AG04449 (cell line): ENCODE results near the gene PDE3A.

Experiments
- CTCF ChIA-PET: fragments of 350-600 bp; formaldehyde crosslinking; extraction: SDS; loops from one replicate; lab custom pipeline; 2021; ENCODE audit warnings: antibody characterized with exemption; lab: Yijun Ruan, JAX
- POLR2A ChIA-PET: fragments of 400-600, 350-600 bp; formaldehyde crosslinking; extraction: SDS; loops from one replicate; lab custom pipeline; 2020; ENCODE audit warnings: antibody characterized with exemption, inconsistent platforms; lab: Yijun Ruan, JAX
- DNase-seq: peaks from one replicate; pipeline ENCODE4 v3.0.0-alpha.2; 2010; ENCODE audit warnings: low read depth, low spot score
- H3K4me3 ChIP-seq: 2 replicates; pipeline ENCODE4 v1.5.1; 2011; ENCODE audit warnings: low read depth, mild to moderate bottlenecking, control low read depth, low read length
- TF ChIP-seq, protein P1 (sequence below): IDR thresholded peaks from one replicate; pipeline ENCODE4 v1.5.1; 2011; ENCODE audit warnings: mild to moderate bottlenecking, moderate library complexity, low read length, control low read depth, inconsistent platforms; ENCODE audit not compliant: insufficient read depth; ENCODE audit errors: missing control alignments

PDE3A gene

DNA sequence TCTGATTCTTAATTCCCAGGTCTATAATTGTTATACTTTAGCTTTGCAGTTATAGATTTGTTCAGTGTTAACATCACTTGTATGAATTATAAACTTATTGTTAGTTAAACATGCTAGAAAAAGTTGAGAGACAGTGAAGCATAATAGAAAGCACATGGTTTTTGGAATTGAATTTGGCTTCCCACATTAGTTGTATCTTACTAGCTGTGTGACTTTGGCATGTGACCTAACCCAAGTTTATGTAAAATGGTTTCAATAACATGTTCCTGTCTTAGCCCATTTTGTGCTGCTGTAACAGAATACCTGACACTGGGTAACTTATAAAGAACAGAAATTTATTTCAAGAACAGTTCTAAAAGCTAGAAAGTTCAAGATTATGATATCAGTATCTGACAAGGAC lies 146.3 kb downstream of the PDE3A start:
- CTCF ChIA-PET = no interaction called here
- DNase-seq = no peak
- TF ChIP-seq, protein P1, sequence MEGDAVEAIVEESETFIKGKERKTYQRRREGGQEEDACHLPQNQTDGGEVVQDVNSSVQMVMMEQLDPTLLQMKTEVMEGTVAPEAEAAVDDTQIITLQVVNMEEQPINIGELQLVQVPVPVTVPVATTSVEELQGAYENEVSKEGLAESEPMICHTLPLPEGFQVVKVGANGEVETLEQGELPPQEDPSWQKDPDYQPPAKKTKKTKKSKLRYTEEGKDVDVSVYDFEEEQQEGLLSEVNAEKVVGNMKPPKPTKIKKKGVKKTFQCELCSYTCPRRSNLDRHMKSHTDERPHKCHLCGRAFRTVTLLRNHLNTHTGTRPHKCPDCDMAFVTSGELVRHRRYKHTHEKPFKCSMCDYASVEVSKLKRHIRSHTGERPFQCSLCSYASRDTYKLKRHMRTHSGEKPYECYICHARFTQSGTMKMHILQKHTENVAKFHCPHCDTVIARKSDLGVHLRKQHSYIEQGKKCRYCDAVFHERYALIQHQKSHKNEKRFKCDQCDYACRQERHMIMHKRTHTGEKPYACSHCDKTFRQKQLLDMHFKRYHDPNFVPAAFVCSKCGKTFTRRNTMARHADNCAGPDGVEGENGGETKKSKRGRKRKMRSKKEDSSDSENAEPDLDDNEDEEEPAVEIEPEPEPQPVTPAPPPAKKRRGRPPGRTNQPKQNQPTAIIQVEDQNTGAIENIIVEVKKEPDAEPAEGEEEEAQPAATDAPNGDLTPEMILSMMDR = no peak
- no peak overlapping the region for H3K4me3 ChIP-seq
- POLR2A ChIA-PET = no interaction called here

DNA sequence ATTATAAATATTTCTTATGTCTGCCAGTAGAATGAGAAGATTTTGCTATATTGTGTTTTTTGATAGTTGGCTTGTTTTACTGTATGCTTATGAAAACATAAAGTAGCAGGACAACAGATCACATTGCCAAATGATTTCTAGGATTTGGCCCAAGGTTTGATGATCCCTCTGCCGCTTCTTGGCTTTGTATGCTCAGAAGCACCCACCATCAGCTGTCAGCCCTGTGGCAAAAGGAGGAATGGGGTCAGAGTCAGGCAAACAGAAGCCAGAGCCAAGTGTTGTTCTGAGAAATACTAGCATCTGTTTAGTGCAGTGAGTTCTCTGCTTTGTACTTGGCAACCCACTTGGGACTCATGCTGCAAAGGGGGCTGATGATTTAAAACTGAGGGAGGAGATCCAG lies 152.2 kb downstream of the PDE3A start:
- no peak overlapping the region for H3K4me3 ChIP-seq

DNA sequence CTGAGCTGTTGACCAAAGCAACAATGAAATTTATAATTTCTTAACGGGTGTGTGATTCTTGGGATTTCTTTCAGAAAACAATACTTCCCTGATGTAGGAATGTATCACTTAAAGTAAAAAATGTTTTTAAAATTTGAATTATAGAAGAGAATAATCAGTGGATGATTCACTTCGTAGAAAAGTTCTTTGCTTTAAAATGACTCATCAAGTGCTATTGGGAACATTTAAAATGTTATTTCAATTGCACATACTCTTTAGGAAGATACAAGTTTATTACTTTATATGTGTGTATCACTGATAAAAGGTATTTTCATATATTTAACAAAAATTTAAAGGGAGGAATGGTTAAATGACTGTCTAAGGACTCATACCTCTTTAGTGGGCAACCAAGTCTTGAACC lies 155.3 kb downstream of the PDE3A start:
- TF ChIP-seq, protein P1 = no peak
- ChIA-PET POLR2A (no interaction called here), CTCF (interaction anchor here (1.0 to 1.9 kb wide), 3 partner anchors 16 to 78 kb away, joined by 3 to 5 read pairs (median 3); no protein-coding TSS in a partner anchor)
- no peak overlapping the region for H3K4me3 ChIP-seq
- DNase-seq = no peak

More for the DNA sequence above, 152.2 kb downstream of the PDE3A start:
- POLR2A ChIA-PET = no interaction called here
- TF ChIP-seq, protein P1 = no peak
- DNase-seq = no peak
- CTCF ChIA-PET = interaction anchor here (0.8 kb wide), 1 partner anchor 56 kb away, joined by 3 read pairs; no protein-coding TSS in a partner anchor

DNA sequence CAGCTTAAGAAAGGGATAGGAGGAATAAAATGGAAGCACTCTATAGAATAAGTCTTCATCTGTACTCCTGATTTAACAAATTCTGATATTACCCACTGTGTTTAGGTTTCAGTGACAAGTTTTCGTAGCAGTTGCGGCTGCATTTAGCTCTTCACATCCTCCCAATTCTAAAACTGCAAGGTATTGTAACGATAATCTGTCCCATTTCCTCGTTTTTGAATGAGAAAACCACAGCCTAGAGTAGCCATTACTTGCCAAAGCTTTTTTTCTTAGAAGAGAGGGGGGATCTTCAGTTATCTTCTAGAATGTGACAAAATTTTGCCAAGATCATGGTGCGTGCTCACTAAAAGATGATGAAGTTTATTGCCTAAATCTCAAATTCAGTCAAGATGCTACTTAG lies 155.8 kb downstream of the PDE3A start:
- TF ChIP-seq, protein P1 = no peak
- no peak overlapping the region for H3K4me3 ChIP-seq
- ChIA-PET POLR2A (no interaction called here), CTCF (interaction anchor here (1.0 to 1.9 kb wide), 3 partner anchors 17 to 78 kb away, joined by 3 to 5 read pairs (median 3); no protein-coding TSS in a partner anchor)
- DNase-seq = no peak

DNA sequence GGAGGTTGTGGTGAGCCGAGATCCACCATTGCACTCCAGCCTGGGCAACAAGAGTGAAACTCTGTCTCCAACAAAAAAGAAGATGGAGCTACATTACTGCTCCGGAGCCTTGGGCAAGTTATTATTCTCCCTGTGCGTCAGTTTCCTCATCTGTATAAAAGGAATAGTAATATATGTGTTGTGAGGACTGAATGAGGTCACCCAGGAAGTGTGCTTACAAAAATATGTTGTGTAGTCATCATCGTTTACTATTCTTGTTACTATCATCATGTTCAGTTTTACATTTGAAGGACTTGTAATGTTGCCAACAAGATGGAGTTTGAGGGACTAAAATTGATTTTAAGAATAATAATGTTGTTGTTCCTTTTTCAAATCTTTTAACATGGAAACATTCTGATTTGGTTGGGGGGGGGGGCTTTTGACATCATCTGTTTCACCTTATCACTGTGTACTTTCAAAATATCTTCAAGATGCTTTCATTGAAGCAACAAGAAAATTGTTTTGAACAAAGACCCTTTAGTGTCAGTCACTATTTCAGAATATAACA lies 156.8 kb downstream of the PDE3A start:
- no peak for DNase-seq
- ChIA-PET POLR2A (no interaction called here), CTCF (interaction anchor here (1.9 kb wide), 1 partner anchor 77 kb away, joined by 5 read pairs; no protein-coding TSS in a partner anchor)
- no peak overlapping the region for H3K4me3 ChIP-seq
- TF ChIP-seq, protein P1 = no peak

DNA sequence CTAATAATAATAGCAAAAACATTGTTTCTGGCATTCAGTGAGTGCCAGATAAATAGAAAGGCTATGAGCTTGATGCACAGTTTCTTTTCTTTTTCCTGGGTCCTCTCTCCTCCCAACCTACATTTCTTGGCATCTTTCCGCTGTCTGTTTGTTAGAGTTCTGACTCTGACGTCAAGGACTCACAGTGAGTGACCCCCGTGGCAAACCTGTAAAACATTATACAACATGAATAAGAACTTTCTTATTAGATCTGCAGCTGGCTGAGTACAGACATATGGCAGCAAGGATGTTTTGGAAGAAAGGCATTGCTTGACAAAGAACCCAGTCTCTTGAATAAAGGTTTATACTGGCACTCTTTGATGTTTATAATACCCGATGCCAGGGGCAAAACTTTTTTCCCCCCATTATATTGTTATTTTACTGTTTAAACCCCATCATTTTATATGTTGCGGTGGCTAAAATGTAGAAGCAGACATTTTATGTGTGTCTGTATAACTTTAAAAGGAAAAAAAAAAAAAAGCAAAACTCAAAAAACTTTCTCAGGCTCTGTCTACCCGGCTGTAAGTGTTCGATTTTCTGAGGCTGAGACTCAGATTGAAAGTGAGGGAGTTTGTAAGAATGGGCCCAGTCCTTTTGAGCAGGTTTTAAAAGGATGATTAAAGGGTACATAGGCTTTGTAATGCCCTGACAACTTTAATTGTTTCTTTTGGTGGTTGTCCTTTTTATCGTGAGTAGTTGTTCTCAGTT lies 159.3 kb downstream of the PDE3A start:
- ChIA-PET POLR2A (interaction anchor here (0.6 kb wide), 1 partner anchor 158 kb away, joined by 3 read pairs; no protein-coding TSS in a partner anchor), CTCF (interaction anchor here (1.5 kb wide), 1 partner anchor 64 kb away, joined by 4 read pairs; no protein-coding TSS in a partner anchor)
- no peak overlapping the region for H3K4me3 ChIP-seq
- DNase-seq = no peak
- TF ChIP-seq, protein P1 = no peak
